Measurements from ENCODE around the gene MYO7A.

Gene MYO7A

DNA sequence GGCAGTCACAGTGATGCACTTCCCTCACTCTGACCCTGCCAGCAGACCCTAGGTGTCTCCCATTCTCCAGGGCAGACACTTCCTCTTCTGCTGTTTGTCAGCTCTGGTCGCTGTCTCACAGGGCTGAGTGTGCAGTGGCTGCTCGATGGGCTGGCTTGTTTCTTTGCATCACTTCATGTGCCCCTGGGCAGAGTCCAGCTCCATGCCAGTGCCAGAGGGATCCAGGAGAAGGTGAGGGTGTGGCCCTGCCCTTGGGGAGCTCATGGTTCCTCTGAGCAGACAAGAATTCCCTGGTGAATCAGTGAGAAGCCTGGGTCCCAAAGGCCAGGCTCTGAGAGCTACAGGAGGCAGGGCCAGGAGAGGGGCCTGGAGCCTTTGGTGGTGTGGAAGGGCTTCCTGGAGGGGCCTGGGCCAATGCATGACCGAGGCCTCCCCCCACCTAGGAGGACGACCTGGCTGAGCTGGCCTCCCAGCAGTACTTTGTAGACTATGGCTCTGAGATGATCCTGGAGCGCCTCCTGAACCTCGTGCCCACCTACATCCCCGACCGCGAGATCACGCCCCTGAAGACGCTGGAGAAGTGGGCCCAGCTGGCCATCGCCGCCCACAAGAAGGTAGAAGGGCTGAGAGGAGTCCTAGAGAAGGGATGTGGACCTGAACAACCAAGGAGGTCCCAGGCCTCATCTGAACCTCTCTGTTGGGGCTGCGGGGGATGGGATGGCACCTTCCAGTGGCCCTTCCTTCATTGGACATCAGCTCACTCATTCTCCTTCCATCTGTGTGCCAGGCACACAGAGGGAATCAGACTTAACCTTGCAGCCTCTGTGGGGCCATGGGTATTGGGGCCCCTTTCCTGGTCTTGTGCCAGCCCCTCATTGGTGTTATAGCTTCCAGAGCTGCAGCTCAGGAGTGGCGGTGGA, 66.1 kb downstream of the MYO7A start:
- Histone ChIP-seq H3K9me2 (replicated peaks; ENCODE audit: insufficient read depth, low read length) (no peaks in the 10 kb centered on the region), H3K27ac (ENCODE audit: low read length) (no peak overlapping the region), H3K4me3 (ENCODE audit: low read length) (no peak overlapping the region), H3K9ac (ENCODE audit: low read length) (no peak overlapping the region), H3K4me1 (ENCODE audit: low read length) (no peaks in the 10 kb centered on the region), H4K20me1 (ENCODE audit: insufficient read depth, low read length) (no peaks in the 10 kb centered on the region), H3K4me2 (ENCODE audit: low read depth, low read length) (no peak overlapping the region), H3K27me3 (replicated peaks; ENCODE audit: insufficient read depth, low read length) (no peaks in the 10 kb centered on the region), H2AFZ (ENCODE audit: low read length) (no peak overlapping the region), H3K9me3 (replicated peaks; ENCODE audit: insufficient read depth, low read length) (no peaks in the 10 kb centered on the region), H3K36me3 (replicated peaks; ENCODE audit: insufficient read depth, low read length) (no peaks in the 10 kb centered on the region), H3F3A (ENCODE audit: insufficient read depth, low read length) (no peaks in the 10 kb centered on the region), H3K79me2 (ENCODE audit: low read length) (no peaks in the 10 kb centered on the region)
- DNase-seq = no peak
- TF ChIP-seq EZH2 (optimal IDR thresholded peaks at IDR 0.05; ENCODE audit: low read depth, low read length) (no peak), EZH2phosphoT487 (IDR thresholded peaks at IDR 0.05; ENCODE audit: low read length) (no peak)
- TF ChIP-seq, protein P1, sequence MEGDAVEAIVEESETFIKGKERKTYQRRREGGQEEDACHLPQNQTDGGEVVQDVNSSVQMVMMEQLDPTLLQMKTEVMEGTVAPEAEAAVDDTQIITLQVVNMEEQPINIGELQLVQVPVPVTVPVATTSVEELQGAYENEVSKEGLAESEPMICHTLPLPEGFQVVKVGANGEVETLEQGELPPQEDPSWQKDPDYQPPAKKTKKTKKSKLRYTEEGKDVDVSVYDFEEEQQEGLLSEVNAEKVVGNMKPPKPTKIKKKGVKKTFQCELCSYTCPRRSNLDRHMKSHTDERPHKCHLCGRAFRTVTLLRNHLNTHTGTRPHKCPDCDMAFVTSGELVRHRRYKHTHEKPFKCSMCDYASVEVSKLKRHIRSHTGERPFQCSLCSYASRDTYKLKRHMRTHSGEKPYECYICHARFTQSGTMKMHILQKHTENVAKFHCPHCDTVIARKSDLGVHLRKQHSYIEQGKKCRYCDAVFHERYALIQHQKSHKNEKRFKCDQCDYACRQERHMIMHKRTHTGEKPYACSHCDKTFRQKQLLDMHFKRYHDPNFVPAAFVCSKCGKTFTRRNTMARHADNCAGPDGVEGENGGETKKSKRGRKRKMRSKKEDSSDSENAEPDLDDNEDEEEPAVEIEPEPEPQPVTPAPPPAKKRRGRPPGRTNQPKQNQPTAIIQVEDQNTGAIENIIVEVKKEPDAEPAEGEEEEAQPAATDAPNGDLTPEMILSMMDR (IDR thresholded peaks at IDR 0.05; ENCODE audit: low read length) = no peak

DNA sequence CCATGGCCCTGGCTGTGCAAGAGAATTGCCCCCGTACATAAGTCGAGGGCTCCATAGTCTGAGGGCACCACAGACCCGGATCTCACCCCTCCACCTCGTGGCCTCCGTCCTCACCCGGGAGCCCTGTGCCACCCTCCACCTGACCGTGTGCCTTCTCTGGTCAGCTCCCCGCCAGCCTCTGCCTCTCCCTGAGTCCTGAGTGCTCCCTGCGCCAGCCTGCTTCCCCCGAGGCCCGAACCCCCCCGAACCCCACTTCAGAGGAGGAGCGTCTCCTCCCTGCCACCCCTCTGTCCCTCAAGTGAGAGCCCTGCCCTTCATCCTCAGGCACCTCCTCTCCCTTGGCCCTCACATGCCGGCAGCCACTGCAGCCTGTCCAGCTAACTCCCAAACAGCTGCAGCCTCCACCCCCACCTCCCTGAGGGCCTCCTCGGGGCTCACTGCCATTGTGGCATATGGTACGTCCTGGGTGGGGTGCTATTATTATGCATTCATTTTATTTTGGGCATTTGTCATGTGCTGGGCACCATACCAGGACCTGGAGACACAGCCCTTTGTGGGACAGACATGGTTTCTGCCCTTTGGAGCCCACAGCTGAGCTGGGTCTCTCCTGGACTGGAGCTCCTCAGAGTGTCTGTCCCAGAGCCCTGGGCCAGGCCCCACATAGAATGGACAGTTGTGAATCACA, 67.2 kb downstream of the MYO7A start:
- Histone ChIP-seq H3K4me1 (ENCODE audit: low read length) (no peaks in the 10 kb centered on the region), H3K79me2 (ENCODE audit: low read length) (no peaks in the 10 kb centered on the region), H3K9me3 (replicated peaks; ENCODE audit: insufficient read depth, low read length) (no peaks in the 10 kb centered on the region), H2AFZ (ENCODE audit: low read length) (no peak overlapping the region), H3K9me2 (replicated peaks; ENCODE audit: insufficient read depth, low read length) (no peaks in the 10 kb centered on the region), H3K27ac (ENCODE audit: low read length) (no peak overlapping the region), H3K9ac (ENCODE audit: low read length) (no peak overlapping the region), H3K4me3 (ENCODE audit: low read length) (no peak overlapping the region), H3K4me2 (ENCODE audit: low read depth, low read length) (no peak overlapping the region), H3F3A (ENCODE audit: insufficient read depth, low read length) (no peaks in the 10 kb centered on the region), H4K20me1 (ENCODE audit: insufficient read depth, low read length) (no peaks in the 10 kb centered on the region), H3K27me3 (replicated peaks; ENCODE audit: insufficient read depth, low read length) (no peaks in the 10 kb centered on the region), H3K36me3 (replicated peaks; ENCODE audit: insufficient read depth, low read length) (no peaks in the 10 kb centered on the region)
- peak; percentile 2 for DNase-seq
- TF ChIP-seq EZH2phosphoT487 (IDR thresholded peaks at IDR 0.05; ENCODE audit: low read length) (no peak), EZH2 (optimal IDR thresholded peaks at IDR 0.05; ENCODE audit: low read depth, low read length) (no peak)
- TF ChIP-seq, protein P1 (IDR thresholded peaks at IDR 0.05; ENCODE audit: low read length) = no peak

DNA sequence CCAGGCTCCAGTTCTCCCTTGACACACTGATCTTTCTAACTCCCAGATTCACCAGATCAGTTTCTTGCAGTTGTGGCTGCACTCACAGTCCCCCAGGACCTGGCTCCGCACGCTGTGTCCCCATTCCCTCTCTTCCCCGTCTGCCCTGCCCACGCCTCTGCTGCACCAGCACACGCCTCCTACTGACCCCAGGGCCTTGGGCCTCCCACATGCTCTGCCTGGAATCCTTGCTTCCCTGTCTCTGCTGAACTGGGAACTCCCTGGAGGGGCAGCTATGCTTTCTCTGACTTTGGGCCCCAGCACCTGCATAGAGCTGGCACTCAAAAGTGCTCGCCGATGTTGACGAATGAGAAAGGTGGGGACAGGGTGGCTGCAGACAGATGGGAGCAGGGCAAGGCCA, 68.9 kb downstream of the MYO7A start:
- no peak overlapping the region for H3K27ac ChIP-seq (ENCODE audit: low read length)
- no peaks in the 10 kb centered on the region for H3K4me1 ChIP-seq (ENCODE audit: low read length)
- H3K79me2 ChIP-seq (ENCODE audit: low read length) = no peaks in the 10 kb centered on the region
- H3K36me3 ChIP-seq (replicated peaks; ENCODE audit: insufficient read depth, low read length) = no peaks in the 10 kb centered on the region
- H4K20me1 ChIP-seq (ENCODE audit: insufficient read depth, low read length) = no peaks in the 10 kb centered on the region
- H3K9me2 ChIP-seq (replicated peaks; ENCODE audit: insufficient read depth, low read length) = no peaks in the 10 kb centered on the region
- H3K9ac ChIP-seq (ENCODE audit: low read length) = no peak overlapping the region
- no peaks in the 10 kb centered on the region for H3F3A ChIP-seq (ENCODE audit: insufficient read depth, low read length)
- H3K4me3 ChIP-seq (ENCODE audit: low read length) = no peak overlapping the region
- H3K9me3 ChIP-seq (replicated peaks; ENCODE audit: insufficient read depth, low read length) = no peaks in the 10 kb centered on the region
- no peak for TF ChIP-seq EZH2phosphoT487 (IDR thresholded peaks at IDR 0.05; ENCODE audit: low read length)
- TF ChIP-seq EZH2 (optimal IDR thresholded peaks at IDR 0.05; ENCODE audit: low read depth, low read length) = no peak
- H2AFZ ChIP-seq (ENCODE audit: low read length) = no peak overlapping the region
- H3K4me2 ChIP-seq (ENCODE audit: low read depth, low read length) = no peak overlapping the region
- no peak for DNase-seq
- no peaks in the 10 kb centered on the region for H3K27me3 ChIP-seq (replicated peaks; ENCODE audit: insufficient read depth, low read length)

Measured in MM.1S (cell line).